ENCODE data around the gene SLC1A7.

Gene SLC1A7

DNA sequence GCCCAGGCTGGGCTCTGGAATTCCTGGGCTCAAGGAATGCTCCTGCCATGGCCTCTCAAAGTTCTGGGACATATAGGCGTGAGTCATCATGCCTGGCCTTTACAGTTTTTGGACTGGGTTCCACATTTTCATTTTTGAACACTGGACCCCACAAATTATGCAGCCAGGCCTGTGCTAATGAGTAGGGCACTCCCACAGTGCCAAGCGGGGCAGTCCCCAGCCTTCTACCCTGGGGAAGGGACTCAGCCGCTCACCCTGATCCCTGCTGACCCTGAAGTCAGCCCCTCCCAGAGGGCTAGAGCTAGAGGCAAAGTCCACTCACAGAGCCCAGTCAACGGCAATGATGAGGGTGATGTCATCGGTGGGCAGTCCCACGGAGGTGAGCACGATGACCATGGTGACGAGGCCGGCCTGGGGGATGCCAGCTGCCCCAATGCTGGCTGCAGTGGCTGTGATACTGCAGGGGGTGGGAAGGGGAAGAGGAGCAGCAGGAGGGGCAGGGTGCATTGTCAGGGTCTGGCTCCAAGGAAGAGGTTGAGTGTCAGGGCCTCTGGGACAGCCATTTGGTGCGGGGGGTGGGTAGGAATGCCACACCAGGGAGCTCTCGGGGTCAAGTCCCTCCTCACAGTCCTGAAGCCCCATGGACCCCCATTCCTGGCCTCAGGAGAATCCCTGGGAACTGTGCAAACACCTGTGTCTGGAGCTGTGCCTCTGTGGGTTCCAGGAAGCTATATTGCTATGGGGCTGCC, 52.8 kb downstream of the SLC1A7 start:
- no peak for DNase-seq

DNA sequence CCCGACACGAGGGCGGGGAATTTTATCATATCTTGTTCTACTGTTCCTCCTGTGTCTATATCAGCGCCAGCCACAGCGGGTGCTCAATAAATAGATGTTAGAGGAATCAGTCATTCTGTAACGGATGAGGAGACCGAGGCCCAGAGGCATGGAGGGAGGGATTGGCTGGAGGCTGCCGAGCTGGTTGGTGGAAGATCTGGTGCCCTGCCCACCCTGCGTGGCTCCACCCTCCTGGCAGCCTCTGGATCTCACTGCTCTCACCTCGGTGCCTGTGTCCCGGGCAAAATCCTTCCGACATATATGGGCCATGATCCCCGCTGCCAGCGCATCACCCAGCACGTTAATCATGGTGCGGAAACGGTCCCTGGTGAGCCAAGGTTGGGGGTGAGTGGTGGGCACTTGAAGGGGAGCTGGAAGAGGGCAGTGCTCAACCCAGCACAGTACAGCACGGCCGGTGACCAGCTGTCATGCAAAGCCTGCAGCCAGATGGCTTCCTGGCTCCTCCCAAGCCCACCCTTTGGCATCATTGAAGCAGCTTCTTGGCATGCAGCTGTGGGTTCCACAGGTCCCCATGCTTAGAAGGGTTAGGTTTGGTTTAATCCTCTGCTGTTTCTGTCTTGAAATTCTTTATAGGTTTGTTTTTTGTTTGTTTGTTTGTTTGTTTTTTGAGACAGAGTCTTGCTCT, 53.7 kb downstream of the SLC1A7 start:
- DNase-seq = no peak

DNA sequence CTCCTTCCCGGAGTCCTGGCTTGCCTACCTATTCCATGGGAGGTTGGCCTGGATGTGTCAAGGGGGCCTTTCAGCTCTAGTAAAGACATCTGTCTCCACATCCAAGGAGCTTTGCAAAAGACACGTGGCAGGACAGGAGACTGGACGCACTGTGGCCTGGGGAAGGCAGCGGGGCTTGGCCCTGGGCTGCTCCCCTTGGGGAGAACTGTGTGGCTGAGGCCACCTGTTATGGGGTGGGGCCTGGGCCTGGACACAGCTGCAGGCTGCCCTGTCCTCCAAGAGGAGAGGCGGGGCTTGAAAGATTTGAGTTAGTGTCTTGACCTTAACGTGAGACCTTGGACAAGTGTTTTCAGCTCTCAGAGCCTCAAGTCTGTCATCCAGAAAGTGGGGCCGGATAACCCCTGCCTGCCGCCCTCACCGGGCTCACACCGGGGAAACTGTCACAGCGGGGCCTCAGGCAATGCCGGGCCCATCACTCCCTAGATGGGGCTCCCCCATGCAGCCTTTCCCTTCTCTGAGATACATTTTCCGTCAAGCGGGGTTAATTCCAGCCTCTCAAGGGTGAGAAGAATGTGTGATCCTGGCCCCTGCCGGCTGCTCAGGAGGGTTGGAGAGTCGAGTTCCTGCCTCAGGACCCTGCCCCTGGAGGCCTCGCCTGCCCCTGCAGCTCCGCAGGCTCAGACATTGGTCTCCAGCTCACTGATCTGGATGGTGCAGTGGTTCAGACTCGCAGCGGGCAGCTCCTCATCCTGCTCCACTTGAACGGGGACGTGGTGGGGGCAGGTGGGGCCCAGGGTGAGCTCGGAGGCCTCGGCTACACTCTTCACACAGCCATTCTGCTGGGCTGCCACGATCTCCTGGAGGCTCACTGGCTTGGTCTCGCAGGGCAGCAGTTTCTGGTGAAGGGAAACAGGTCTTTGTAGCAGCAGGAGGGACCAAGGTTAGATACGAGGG, 54.8 kb downstream of the SLC1A7 start:
- no peak for DNase-seq

DNA sequence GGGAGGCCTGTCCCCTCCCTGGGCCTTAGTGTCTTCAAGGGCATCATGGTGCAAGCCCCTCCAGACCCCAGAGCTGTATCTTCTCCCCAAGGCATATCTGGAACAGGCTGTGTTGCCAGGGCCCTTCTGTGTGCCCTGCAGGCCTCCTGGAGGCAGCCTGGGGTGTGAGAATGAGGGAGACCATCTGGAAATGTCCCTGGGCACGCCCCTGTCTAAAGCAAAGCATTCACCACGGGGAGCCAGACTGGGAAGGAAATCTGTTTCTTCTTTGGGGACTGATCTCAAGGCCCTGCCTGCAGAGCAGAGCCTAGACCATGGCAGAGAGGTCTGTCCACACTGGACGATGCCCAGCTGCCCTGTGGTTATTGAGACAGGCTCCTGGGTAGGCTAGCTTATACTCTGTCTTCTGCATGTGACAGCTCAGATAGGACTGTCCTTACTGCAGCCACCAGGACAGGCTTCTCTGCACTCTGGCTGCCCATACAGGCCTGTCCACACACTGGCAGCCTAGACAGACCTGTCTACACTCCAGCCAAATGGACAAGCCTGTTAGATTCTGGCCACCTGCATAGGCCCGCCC, 55.9 kb downstream of the SLC1A7 start:
- DNase-seq = no peak

DNA sequence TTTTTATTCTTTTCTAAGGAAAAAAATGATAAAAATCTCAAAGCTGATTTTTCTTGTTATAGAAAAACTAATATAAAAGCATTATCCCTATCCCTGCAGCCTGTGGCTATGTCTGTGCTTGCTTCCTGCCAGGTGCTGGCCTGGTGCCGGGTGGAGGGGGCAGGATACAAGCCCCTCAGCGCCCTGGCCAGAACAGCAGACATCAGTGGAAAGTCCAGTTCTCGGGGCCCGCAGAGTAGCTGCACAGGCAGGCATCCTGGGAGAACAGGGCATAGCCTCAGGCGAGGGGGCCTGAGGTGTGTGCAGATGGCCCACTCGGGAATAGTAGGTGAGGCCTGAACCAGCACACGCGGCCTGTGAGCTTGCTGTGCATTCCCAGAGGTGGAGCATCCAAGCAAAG, 57.0 kb downstream of the SLC1A7 start:
- no peak for DNase-seq

DNA sequence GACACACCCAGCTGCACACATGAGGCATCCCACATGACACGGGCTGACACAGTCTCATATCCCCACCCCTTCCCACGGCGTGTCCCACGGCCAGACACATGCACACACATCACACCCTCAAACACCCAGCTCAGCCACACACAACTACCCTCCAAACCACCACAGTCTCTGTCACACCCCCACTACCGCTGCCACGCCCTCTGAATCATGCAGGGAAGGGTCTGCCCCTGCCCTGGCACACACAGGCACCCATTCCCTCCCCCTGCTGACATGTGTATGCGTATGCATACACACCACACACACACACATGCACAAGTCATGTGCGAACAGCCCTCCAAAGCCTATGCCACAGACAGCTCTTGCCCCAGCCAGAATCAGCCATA, 57.9 kb downstream of the SLC1A7 start:
- DNase-seq = no peak

DNA sequence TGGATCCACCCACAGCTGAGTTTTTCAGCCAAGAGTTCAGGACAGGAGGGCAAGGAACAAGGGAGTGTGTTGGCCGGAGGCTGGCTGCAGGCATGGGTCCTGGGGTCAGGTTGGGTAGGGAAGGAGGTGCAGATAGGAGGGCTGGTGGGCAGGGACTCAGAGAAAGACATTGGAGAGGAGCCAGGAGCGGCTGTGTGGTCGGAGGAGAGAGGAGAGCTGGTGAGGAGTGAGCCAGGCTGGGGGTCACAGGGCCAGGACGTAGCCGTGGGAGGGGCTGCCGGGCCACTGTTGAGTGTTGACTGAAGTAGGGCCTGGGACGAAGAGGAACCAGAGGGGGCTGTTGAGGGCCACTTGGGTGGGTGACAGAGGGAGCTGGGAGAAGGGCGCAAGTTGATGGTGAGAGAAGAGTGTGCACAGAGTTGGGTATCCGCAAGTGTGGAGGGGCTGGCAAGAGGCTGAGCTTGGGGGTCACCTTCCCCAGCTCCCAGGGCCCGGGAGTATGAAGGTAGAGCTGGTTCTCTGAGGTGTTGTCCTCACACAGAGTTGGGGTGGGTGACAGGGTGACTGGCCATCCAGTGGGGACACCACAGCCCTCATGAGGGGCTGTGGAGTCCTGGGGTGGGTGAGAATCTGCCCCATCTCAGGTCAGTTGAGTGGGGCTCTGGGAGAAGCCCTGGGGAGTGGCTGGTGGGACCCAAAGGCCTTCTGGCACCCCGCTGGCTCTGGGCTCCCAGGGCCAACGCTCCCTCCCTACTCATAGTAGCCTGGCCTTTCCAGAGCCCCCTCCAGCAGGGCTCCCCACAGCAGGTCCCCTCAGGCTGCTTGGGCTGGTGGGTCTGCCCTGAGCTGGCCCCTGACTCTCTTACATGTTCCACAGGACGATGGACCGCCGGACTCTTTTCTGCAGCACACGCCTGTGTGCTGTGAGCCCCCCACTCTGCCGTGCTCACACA, 58.5 kb downstream of the SLC1A7 start:
- no peak for DNase-seq

DNA sequence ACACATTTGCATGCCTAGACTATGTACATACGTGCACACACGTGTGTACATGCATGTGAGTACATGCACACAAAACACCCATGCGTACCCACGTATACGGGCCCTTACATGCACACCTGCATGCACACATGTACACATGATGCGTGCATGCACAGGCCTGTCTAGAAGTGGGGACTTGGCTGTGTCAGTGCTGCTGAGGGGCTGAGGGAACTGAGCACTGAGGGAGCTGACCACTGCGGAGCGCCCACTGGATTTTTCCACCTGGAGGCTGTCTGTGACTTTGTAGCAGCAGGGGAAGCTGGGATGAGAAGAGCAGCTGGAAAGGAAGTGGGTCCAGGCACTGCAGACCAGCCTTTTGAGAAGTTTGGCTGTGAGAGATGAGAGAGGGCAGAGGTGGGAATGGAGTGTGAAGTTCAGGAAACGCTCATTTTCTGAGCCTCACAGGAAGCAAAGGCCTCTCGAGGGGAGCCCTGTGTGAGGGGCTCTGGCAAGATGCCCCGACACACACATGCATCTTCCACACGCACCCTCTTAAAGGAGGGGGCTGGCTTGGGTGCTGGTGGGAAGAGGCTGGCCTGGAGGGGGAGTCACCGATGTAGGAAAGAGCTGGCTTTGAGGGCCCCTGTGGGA, 59.5 kb downstream of the SLC1A7 start:
- no peak for DNase-seq

DNA sequence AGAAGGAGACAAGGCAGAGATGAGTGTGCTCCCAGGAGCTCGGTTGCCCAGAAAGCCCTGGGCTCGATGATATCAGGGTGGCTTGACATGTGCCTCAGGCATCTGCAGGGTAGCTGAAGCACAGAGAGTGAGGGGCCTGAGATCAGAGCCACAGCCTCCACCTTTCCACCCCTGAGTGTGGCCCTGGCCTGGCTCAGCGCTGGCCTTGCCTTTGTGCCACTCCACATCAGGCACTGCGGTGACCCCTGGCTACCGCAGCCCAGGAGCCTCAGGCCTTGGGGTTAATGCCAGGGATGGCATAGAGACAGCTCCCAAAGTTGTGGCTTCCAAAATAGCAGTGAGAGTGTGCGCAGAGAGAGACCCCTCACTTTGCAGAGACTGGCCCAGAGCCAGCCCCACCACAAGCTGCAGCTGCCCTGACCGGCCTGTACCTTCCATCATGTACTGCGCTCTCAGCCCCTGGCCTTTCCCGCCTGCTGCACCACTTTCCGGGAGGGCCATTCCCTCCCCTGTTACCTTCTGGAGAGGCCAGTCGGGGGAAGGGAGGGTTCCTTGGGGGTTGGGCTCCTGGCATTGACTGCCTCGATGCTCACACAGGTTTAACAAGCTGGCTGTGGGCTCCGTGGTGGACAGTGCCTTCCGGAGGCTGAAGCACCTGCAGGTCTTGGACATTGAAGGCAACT, 60.9 kb downstream of the SLC1A7 start:
- no peak for DNase-seq

DNA sequence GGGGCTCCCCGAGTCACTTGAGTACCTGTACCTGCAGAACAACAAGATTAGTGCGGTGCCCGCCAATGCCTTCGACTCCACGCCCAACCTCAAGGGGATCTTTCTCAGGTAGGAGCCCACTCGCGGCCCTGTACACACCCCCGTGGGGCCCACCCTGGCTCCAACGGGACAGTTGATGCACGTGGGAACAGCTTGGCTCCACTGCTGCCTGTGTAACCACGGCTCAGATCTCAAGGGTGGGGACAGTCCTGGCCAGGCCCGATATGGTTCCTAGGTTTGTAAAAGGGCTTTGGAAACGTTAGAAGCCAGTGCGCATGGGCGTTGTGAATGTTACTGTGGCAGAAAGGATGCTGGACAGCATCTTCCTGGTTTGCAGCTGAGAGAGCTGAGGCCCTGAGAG, 61.7 kb downstream of the SLC1A7 start:
- no peak for DNase-seq

DNA sequence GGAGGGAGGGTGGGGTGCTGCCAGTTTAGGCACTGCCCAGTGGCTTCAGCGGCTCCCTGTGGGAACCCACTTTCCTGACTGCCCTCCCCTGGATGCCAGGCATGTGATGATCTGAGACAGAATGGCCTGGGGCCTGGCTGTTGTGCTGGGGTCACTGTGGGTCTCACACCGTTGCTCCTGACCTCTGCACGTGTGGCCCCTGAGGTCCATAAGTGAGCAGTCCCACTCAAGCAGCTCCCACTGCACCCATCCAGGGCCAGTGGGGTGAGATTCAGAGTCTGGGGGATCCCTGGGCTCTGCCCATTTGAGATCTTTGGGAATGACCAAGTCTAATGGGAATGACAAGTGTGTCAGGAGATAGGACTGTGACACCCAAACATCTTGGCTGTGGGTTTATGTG, 62.4 kb downstream of the SLC1A7 start:
- DNase-seq = no peak

DNA sequence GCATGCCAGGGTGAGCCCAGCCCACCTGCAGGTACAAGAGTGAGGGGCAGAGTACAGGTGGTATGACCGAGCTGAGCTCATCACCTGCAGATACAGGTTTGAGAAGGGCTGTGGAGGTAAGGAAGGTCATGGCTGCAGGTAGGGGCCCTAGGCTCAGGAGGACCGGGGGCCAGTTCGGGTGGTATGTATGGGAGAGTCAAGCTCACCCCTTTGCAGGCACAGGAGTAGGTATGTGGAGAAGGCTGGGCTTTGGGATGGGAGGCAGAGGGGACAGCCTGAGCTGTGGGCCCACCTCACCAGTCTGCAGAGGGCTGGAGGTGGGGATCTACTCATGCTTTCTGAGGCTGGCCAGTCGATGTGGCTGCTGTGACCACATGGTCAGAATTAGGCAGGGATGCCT, 63.2 kb downstream of the SLC1A7 start:
- no peak for DNase-seq

DNA sequence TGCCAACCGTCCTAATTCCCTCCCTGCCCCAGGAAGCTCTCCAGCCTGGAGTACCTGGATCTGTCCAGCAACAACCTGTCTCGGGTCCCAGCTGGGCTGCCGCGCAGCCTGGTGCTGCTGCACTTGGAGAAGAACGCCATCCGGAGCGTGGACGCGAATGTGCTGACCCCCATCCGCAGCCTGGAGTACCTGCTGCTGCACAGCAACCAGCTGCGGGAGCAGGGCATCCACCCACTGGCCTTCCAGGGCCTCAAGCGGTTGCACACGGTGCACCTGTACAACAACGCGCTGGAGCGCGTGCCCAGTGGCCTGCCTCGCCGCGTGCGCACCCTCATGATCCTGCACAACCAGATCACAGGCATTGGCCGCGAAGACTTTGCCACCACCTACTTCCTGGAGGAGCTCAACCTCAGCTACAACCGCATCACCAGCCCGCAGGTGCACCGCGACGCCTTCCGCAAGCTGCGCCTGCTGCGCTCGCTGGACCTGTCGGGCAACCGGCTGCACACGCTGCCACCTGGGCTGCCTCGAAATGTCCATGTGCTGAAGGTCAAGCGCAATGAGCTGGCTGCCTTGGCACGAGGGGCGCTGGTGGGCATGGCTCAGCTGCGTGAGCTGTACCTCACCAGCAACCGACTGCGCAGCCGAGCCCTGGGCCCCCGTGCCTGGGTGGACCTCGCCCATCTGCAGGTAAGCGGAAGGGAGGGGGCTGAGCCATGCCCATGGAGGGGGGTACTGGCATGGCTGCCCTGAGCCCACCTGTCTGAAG, 63.9 kb downstream of the SLC1A7 start:
- DNase-seq = no peak

DNA sequence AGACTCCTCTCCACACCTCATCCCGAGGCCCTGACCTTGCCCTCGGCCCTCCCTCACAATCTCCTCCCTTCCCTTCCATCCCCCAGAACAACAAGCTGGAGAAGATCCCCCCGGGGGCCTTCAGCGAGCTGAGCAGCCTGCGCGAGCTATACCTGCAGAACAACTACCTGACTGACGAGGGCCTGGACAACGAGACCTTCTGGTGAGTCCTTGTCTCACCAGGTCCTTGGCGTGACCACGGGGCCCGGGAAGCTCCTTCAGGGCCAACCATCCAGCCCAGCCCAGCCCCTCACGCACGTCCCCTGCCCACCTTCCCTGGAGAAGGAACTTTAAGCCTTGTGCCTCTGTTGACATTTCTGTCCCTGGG, 64.9 kb downstream of the SLC1A7 start:
- DNase-seq = no peak

DNA sequence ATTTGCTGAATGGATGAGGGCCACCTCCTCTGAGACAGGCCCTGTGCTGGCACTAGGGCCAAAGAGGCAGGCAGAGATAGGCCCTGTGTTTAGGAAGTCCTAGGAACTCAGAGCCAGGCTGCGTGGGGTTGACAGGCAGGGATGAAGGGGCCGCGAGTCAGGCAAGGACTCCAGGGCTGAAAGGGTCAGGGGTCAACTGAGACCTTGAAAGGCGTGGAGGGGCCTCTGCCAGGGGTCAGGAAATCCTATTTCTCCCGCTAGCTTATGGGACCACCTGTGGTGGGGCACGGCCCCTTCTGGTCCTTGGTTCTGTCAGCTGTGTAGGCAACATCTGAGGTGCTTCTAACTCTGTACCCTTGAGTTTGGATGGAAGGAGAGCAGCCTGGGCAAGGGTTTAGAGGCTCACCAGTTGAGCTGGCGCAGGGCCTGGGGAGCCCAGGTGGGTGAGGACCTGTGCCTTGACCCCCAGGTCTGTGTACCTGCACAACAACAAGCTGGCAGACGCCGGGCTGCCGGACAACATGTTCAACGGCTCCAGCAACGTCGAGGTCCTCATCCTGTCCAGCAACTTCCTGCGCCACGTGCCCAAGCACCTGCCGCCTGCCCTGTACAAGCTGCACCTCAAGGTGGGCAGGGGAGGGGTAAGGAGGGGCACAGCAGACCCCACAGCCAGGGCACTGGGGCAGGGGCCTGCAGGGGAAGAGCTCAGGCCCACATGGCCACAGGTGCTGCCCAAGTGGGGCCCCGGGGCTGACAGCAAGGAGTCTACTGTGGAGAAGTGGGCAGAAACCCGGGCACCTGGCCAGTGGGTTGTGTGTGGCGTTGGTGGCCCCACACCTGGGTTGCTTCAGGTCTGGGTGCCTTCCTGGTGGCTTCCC, 65.5 kb downstream of the SLC1A7 start:
- DNase-seq = no peak

DNA sequence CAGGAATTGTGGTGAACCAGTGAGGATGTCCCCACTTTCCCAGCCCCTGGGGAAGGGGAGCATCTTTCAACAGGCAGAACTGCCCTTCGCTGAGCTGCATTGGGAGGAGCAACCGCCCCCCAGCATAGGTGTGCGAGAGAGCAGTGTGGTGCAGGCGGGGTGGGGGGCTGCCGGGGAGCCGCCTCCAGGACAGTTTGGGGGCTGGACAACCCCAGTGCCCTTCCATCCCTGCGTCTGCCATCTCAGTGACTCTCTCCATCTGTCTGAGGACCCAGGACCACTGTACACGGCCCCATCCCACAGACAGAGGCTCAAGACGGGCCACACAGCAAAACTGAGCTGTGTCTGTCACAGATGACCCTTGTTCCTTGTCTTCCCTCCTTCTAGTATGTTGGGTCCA, 66.3 kb downstream of the SLC1A7 start:
- no peak for DNase-seq

DNA sequence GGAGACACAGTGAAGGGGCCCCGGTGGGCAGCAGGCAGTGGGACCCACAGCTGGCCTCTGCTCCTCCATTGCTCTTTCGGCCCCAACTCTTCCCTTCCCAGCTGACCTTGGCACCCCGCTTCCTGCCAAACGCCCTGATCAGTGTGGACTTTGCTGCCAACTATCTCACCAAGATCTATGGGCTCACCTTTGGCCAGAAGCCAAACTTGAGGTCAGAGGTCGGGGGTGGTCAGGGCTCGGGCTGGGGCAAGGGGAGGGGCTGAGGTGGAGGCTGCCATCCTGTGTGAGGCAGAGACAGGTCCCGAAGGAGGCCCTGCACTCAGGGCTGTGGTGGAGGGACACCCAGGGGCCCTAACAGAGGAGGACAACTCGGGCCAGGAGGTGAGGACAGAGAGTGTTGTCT, 66.7 kb downstream of the SLC1A7 start:
- DNase-seq = no peak

DNA sequence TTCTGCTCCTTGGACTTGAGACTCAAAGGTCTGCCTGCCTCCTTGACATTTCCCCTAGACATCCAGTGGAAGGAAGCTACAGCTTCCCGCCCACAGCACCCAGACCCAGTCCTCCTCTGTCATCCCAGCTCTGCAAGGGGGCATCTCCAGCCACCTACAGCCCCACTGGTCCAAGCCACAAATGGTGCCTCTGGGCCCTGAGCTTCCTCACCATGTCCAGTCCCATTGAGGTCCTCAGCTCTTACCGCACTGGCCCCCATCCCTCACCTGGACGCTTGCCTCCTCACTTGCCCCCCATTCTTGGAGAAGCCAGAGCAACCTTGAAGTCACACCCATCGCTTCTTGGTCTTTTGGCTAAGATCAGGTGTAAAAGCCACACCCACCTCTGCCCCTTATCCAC, 67.2 kb downstream of the SLC1A7 start:
- DNase-seq = no peak
